Epithelial cell of alveolus of lung (primary cell): ENCODE data around the gene BEX3. TPM values are rescaled to one million over a fixed set of nuclear protein-coding genes. Genes with fewer than 3 reads are reported as not detected.

Source experiments
- total RNA-seq: library from RNA; depleted of rRNA; stranded (reverse); fragments of >200 nt; gene quantifications from 2 replicates; pipeline ENCODE4 v1.2.1, GENCODE V29; 2015

Gene BEX3
- total RNA-seq, result 287 and 308 TPM in 2 replicates

DNA sequence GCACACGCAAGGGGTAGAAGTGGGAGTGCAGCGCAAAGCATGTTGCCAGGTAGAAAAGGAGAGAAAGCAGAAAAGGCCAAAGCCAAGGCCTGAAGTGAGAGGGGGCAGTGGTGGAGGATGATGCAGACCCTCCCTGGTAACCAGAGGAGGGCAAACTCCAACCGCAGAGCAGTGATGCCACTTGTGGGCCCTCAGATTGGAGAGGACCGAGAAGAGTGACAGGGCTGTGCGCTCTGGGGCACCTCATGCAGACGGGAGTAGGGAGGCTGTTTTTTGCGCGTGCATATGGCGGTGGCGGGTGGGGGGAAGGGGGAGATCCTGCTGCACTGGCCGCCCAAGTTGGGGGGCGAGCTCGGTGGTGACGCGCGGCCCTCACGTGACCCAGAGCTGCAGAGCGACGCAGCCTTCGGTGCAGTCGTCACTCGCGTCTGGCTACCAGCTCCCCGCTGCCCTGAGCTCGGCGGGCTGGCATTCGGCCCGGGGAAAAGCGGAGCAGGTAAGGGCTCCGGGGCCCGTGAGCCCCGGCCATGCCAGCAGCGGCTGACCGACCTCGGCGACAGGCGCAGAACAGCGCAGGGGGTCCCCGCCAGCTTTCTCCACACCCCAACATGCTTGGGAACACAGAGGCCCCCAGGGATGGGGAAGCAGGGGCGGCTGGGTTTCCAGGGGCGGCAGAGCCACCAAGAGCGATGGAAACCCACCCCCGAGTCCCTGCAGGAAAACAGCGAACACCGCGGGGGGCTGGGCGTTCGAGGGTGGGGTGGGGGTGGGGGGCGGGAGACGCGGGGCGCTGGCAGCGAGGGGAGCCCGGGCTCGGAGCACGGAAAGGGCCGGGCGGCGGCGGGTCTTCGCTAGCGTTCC, at the start of gene BEX3:
Gene BEX3, plus strand, starts transcription at position 421 of the 861 bp plus-strand sequence. CDS start 984 bp downstream, outside the sequence.

DNA sequence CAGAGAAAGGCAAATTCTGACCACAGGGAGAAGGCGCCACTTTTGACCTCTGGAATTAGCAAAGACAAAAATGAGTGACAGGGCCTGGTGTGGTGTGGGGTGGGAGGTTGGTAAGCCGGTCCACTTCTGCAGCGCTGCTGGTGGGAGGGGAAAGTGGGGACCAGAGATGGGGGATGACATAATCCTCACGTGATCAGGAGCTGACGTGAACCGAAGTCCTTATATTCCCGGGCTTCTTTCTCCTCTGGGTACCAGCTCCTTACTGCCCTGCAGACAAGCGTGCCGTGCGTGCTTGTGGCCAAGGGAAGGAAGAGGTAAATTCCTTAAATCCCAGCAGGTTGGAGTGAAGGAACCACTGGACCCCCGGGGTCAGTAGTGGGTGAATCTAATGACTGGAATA, 46.3 kb upstream of the BEX3 start, which contains the start of gene TCEAL7:
Gene TCEAL7, plus strand, starts transcription at position 249 of the 400 bp plus-strand sequence. CDS start 1,165 bp downstream, outside the sequence.

DNA sequence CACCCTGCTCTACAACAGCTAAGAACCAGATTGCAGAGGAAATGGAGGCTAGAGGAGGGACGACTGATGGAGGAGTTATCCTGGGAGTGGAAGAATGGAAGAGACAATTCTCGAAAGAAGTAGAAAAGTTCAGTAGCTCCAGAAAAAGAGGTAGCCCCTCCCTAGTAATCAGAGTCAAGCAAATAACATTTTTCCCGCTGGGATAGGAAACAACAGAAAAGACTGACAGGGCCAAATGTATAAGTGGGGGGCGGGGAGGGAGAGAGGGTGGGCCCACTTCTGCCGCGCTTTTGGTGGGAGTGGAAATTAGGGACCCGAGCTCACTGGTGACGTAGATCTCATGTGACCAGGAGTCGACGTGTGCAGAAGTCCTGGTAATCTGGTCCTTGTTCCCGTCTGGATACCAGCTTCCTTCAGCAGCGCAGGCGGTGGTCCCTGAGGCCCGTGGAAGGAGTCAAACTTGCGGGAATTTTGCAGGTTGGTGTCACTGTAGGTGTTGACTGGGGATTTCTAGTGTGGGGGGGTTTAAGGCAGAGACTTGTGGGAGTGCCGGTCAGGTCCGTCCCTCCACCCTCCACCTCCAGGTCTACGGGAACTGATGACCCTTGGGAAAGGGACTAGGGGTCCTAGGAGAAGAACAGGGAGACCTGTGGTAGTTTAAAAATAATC, 20.1 kb upstream of the BEX3 start, which contains the start of gene TCEAL9:
Gene TCEAL9, plus strand, starts transcription at position 377 of the 669 bp plus-strand sequence. CDS start 1,179 bp downstream, outside the sequence.

Other genes starting within 250 kb of the BEX3 start
- 20.3 and 21.2 TPM in 2 replicates for gene BEX4, start 161.4 kb upstream of the BEX3 start, total RNA-seq
- gene TCEAL8, start 121.4 kb upstream of the BEX3 start, total RNA-seq, result 94.8 and 97.3 TPM in 2 replicates
- gene TCEAL5, start 99.8 kb upstream of the BEX3 start, total RNA-seq, result not detected in 2 replicates
- gene BEX2, start 65.5 kb upstream of the BEX3 start, total RNA-seq, result 1.6 TPM in 1 of 2 replicates, not detected in the other
- gene TCEAL7, start 46.3 kb upstream of the BEX3 start, total RNA-seq, result 30.5 and 43.8 TPM in 2 replicates
- gene TCEAL9, start 20.0 kb upstream of the BEX3 start, total RNA-seq, result 90.5 and 93.3 TPM in 2 replicates
- gene RAB40A, start 143.0 kb downstream of the BEX3 start, total RNA-seq, result not detected in 2 replicates
- 24.8 and 39.4 TPM in 2 replicates for gene TCEAL4, start 209.0 kb downstream of the BEX3 start, total RNA-seq
- gene TCEAL3, start 231.4 kb downstream of the BEX3 start, total RNA-seq, result 8.7 and 10.8 TPM in 2 replicates